ENCODE results near the gene TAB2. TPM values are rescaled to one million over a fixed set of nuclear protein-coding genes. Genes with fewer than 3 reads are reported as not detected.
A peak's percentile ranks its signal among the peaks of the same experiment; 100 is the strongest.

Gene TAB2, protein sequence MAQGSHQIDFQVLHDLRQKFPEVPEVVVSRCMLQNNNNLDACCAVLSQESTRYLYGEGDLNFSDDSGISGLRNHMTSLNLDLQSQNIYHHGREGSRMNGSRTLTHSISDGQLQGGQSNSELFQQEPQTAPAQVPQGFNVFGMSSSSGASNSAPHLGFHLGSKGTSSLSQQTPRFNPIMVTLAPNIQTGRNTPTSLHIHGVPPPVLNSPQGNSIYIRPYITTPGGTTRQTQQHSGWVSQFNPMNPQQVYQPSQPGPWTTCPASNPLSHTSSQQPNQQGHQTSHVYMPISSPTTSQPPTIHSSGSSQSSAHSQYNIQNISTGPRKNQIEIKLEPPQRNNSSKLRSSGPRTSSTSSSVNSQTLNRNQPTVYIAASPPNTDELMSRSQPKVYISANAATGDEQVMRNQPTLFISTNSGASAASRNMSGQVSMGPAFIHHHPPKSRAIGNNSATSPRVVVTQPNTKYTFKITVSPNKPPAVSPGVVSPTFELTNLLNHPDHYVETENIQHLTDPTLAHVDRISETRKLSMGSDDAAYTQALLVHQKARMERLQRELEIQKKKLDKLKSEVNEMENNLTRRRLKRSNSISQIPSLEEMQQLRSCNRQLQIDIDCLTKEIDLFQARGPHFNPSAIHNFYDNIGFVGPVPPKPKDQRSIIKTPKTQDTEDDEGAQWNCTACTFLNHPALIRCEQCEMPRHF
- 10 to 100 TPM; 37.8 to 50.6 (median 44.5) TPM for total RNA-seq (2021; fragmentation: NEBNext Ultra II Directional; extraction: Animal tissue kit (Norgen Biotek cat#: 25700))
- long read RNA-seq, partial matches to known transcripts: 10 of 15 reads
- long read RNA-seq, other reads (novel, unspliced or antisense): 5 of 15 reads

DNA sequence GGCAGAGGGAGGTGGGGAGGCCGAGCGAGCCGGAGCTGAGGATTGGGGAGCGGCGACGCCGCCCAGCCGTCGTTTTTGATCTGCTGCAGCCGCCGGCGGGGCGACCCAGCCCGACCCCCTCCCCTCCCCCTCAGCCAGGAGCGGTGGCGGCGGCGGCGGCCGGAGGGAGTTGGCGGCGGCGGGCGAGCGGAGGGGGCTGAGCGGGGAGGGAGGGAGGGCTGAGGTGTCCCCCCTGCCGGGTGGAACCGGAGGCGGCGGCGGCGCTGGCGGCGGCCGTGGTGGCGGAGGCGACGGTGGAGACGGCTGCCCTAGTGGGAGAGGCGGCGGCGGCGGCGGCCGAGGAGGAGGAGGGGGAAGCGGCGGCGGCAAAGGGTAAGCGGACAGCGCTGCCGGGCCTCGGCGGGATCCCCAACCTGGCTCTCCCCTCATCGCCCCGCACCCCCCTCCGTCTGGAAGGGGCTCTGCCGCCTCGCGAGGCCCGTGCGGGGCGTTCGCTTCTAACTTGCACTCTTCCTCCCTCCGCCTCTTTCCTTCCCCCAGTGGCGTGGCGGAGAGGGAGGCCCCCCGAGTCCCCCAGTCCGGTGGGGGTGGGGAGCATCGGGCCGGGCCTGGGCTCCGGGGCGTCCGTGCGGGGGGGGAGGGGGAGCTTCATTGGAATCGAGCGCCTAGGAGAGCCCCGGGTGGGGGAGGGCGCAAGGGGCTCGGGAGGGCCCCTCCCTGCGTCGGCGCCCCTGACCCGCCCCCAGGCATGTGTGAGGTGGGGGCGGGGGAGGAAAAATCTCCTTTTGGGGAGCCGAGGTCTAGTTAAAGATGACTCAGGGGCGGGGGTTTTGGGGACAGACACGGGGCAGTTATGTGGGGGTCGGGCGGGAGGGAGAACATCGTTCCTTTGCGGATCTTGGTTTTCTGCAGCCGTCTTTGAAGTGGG is at the start of gene TAB2:
Gene TAB2 (plus strand): TSS at position 69 of the 928 bp plus-strand sequence. CDS start 52,286 bp downstream, outside the sequence.
- Mint-ChIP-seq H3K4me3 (peak within 1 kb of the TSS; percentile 94), H3K9me3 (no peaks in the 10 kb centered on the region), H3K27ac (peak within 1 kb of the TSS; percentile 81), H3K27me3 (ENCODE audit: insufficient read depth) (no peaks in the 10 kb centered on the region), H3K4me1 (ENCODE audit: low read depth) (peaks cover 43% of the 10 kb centered on the region), H3K36me3 (ENCODE audit: low read depth) (0 out of 2 replicates have a peak, but pooled peaks cover 3% of the 10 kb centered on the region)
- TF ChIP-seq, protein P1, sequence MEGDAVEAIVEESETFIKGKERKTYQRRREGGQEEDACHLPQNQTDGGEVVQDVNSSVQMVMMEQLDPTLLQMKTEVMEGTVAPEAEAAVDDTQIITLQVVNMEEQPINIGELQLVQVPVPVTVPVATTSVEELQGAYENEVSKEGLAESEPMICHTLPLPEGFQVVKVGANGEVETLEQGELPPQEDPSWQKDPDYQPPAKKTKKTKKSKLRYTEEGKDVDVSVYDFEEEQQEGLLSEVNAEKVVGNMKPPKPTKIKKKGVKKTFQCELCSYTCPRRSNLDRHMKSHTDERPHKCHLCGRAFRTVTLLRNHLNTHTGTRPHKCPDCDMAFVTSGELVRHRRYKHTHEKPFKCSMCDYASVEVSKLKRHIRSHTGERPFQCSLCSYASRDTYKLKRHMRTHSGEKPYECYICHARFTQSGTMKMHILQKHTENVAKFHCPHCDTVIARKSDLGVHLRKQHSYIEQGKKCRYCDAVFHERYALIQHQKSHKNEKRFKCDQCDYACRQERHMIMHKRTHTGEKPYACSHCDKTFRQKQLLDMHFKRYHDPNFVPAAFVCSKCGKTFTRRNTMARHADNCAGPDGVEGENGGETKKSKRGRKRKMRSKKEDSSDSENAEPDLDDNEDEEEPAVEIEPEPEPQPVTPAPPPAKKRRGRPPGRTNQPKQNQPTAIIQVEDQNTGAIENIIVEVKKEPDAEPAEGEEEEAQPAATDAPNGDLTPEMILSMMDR (IDR thresholded peaks at IDR 0.05): no peak
- no peak for DNase-seq

DNA sequence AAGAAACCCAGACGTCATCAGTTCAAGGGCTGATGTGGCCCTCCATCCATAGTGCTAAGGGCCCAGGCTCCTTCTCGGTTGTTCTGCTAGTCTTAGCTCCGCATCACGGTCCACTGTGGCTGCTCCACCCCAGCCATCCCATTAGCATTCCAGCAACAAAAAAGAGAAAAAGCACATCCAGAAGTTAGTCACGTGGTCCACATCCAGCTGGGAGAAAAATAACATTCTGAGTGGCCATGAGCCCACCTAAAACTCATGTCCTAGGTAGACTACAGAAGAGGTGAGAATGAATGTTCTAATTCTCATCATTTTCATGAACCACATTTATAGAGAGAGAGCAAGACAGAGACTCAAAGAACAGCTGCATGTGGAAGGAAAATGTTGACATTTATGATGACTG is 49.4 kb upstream of the TAB2 start:
- 0 out of 2 replicates have a peak, but pooled peaks cover under 1% of the 10 kb centered on the region for H3K36me3 Mint-ChIP-seq (ENCODE audit: low read depth)
- peaks cover 48% of the 10 kb centered on the region for H3K27me3 Mint-ChIP-seq (ENCODE audit: insufficient read depth)
- TF ChIP-seq, protein P1 (IDR thresholded peaks at IDR 0.05): no peak
- H3K4me3 Mint-ChIP-seq: no peak overlapping the region
- no peaks in the 10 kb centered on the region for H3K4me1 Mint-ChIP-seq (ENCODE audit: low read depth)
- no peak for DNase-seq
- H3K9me3 Mint-ChIP-seq: peaks cover 5% of the 10 kb centered on the region
- no peak overlapping the region for H3K27ac Mint-ChIP-seq

DNA sequence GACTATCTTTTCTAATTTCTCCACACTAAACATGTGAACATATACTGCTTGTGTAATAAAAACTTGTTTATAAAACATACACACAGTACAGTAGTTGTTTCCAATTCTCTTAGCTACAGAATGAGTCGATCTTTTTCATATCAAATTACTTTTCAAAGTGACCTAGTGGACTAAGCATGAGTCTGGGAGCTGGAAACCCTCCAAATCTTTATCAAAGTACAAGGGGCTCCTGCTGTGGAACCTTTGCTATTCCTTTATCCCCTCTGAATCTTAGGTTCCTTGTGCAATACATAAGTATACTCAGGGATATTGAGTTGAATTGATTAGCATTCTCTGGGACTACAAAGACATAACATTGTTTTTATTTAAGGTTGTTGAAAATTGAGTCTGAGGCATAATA is 48.7 kb upstream of the TAB2 start:
- DNase-seq: no peak
- peaks cover 49% of the 10 kb centered on the region for H3K27me3 Mint-ChIP-seq (ENCODE audit: insufficient read depth)
- TF ChIP-seq, protein P1 (IDR thresholded peaks at IDR 0.05): no peak
- H3K27ac Mint-ChIP-seq: no peak overlapping the region
- 0 out of 2 replicates have a peak, but pooled peaks cover 5% of the 10 kb centered on the region for H3K36me3 Mint-ChIP-seq (ENCODE audit: low read depth)
- peaks cover 5% of the 10 kb centered on the region for H3K9me3 Mint-ChIP-seq
- H3K4me3 Mint-ChIP-seq: no peak overlapping the region
- no peaks in the 10 kb centered on the region for H3K4me1 Mint-ChIP-seq (ENCODE audit: low read depth)

DNA sequence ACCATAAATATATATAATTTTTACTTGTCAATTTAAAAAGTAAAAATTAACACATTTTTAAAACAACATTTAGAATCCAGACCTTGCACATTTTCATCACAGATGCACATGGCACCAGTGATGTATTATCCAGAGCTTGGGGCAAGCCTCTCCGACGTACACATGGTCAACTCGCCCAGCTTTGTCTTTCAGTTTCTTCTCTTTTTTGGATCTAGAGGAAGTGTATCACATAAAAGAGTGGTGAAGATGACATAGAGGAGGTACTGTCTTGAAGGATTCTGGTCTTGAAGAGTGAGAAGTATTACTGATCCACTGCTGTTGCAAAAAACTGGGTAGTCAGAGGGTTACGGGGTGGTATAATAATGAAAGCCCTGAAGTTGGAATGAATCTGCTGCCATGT is 46.9 kb upstream of the TAB2 start:
- H3K27me3 Mint-ChIP-seq (ENCODE audit: insufficient read depth): peaks cover 37% of the 10 kb centered on the region
- TF ChIP-seq, protein P1 (IDR thresholded peaks at IDR 0.05): no peak
- H3K36me3 Mint-ChIP-seq (ENCODE audit: low read depth): 0 out of 2 replicates have a peak, but pooled peaks cover 5% of the 10 kb centered on the region
- H3K9me3 Mint-ChIP-seq: peaks cover 5% of the 10 kb centered on the region
- DNase-seq: no peak
- no peak overlapping the region for H3K4me3 Mint-ChIP-seq
- no peak overlapping the region for H3K27ac Mint-ChIP-seq
- no peaks in the 10 kb centered on the region for H3K4me1 Mint-ChIP-seq (ENCODE audit: low read depth)
